Ishikawa (cell line): ENCODE results near the gene ATXN10.

Source experiments
- EP300 ChIP-seq: IDR thresholded peaks from 2 replicates; pipeline ENCODE4 v1.6.1; 2012; ENCODE audit warnings: borderline replicate concordance
- FOXM1 ChIP-seq: IDR thresholded peaks from 2 replicates; pipeline ENCODE4 v1.6.1; 2012; ENCODE audit warnings: low read depth, borderline replicate concordance
- MAX ChIP-seq: IDR thresholded peaks from 2 replicates; pipeline ENCODE4 v1.6.1; 2012
- RAD21 ChIP-seq: IDR thresholded peaks from 2 replicates; pipeline ENCODE4 v1.6.1; 2012; ENCODE audit warnings: low read depth
- YY1 ChIP-seq: IDR thresholded peaks from 2 replicates; pipeline ENCODE4 v1.6.1; 2012; ENCODE audit warnings: low read depth
- TF ChIP-seq, protein P1 (sequence below): IDR thresholded peaks from 2 replicates; pipeline ENCODE4 v1.6.1; 2012; ENCODE audit warnings: low read depth, mild to moderate bottlenecking

DNA sequence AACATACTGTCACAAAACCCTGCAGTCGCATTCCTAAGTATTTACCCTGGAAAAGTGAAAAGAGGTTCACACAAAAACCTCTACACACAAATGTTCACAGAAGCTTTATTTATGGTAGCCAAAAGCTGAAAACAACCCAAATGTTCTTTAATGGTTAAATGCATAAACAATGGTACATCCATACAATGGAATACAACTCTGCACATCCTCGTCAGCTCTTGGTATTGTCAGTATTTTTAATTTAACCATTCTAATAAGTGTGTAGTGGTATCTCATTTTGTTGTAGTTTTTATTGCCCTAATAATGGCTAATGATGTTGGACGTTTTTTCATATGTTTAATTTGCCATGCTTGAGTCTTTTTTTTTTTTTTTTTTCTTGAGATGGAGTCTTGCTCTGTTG is 99.4 kb downstream of the ATXN10 start:
- TF ChIP-seq RAD21 (no peak), MAX (no peak), FOXM1 (no peak), YY1 (no peak), EP300 (no peak)
- TF ChIP-seq, protein P1, sequence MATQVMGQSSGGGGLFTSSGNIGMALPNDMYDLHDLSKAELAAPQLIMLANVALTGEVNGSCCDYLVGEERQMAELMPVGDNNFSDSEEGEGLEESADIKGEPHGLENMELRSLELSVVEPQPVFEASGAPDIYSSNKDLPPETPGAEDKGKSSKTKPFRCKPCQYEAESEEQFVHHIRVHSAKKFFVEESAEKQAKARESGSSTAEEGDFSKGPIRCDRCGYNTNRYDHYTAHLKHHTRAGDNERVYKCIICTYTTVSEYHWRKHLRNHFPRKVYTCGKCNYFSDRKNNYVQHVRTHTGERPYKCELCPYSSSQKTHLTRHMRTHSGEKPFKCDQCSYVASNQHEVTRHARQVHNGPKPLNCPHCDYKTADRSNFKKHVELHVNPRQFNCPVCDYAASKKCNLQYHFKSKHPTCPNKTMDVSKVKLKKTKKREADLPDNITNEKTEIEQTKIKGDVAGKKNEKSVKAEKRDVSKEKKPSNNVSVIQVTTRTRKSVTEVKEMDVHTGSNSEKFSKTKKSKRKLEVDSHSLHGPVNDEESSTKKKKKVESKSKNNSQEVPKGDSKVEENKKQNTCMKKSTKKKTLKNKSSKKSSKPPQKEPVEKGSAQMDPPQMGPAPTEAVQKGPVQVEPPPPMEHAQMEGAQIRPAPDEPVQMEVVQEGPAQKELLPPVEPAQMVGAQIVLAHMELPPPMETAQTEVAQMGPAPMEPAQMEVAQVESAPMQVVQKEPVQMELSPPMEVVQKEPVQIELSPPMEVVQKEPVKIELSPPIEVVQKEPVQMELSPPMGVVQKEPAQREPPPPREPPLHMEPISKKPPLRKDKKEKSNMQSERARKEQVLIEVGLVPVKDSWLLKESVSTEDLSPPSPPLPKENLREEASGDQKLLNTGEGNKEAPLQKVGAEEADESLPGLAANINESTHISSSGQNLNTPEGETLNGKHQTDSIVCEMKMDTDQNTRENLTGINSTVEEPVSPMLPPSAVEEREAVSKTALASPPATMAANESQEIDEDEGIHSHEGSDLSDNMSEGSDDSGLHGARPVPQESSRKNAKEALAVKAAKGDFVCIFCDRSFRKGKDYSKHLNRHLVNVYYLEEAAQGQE = no peak
